ENCODE data around the gene LY6G6C.

Gene LY6G6C

GRCh38 chr6:31705931-31706330, 15.6 kb downstream of the LY6G6C start:
- H3K36me3 ChIP-seq (ENCODE audit: control insufficient read depth in 1 of 2, insufficient read depth in 2 of 2, low read length in 2 of 2): peaks cover 0 to under 1% of the 10 kb centered on the region in 2 donors
- no peak overlapping the region for H3K9ac ChIP-seq (ENCODE audit: low read depth in 1 of 2, low read length in 2 of 2)
- no peak overlapping the region for H3K27ac ChIP-seq (ENCODE audit: low read depth, low read length)

GRCh38 chr6:31702819-31703716, 18.5 kb downstream of the LY6G6C start, which contains the start of gene ABHD16A:
Gene ABHD16A (minus strand): TSS chr6:31703324. CDS start chr6:31703281, 43 bp downstream.
- Histone ChIP-seq H3K9ac (ENCODE audit: low read depth in 1 of 2, low read length in 2 of 2) (peak within 1 kb of the TSS; percentile 89 to 97), H3K27ac (ENCODE audit: low read depth, low read length) (peak within 1 kb of the TSS; percentile 98), H3K4me3 (ENCODE audit: low read depth in 1 of 2, low read length in 2 of 2) (peak within 1 kb of the TSS; percentile 84 to 89), H3K36me3 (ENCODE audit: control insufficient read depth in 1 of 2, insufficient read depth in 2 of 2, low read length in 2 of 2) (peaks cover 0 to 13% of the 10 kb centered on the region in 2 donors), H3K27me3 (ENCODE audit: control insufficient read depth in 1 of 2, insufficient read depth in 2 of 2, low read length in 2 of 2) (no peaks in the 10 kb centered on the region), H3K4me1 (ENCODE audit: control insufficient read depth in 1 of 2, insufficient read depth in 2 of 2, low read length in 2 of 2) (peaks cover 15% of the 10 kb centered on the region in 2 donors), H3K9me3 (ENCODE audit: control insufficient read depth in 1 of 2, low read length in 2 of 2) (no peaks in the 10 kb centered on the region)

More at GRCh38 chr6:31705931-31706330, 15.6 kb downstream of the LY6G6C start:
- Histone ChIP-seq H3K9me3 (ENCODE audit: control insufficient read depth in 1 of 2, low read length in 2 of 2) (no peaks in the 10 kb centered on the region), H3K4me1 (ENCODE audit: control insufficient read depth in 1 of 2, insufficient read depth in 2 of 2, low read length in 2 of 2) (peaks cover 13 to 16% of the 10 kb centered on the region in 2 donors), H3K4me3 (ENCODE audit: low read depth in 1 of 2, low read length in 2 of 2) (no peak overlapping the region), H3K27me3 (ENCODE audit: control insufficient read depth in 1 of 2, insufficient read depth in 2 of 2, low read length in 2 of 2) (no peaks in the 10 kb centered on the region)

- peaks cover 15% of the 10 kb centered on the region in 2 donors for H3K4me1 ChIP-seq (ENCODE audit: control insufficient read depth in 1 of 2, insufficient read depth in 2 of 2, low read length in 2 of 2)
- H3K36me3 ChIP-seq (ENCODE audit: control insufficient read depth in 1 of 2, insufficient read depth in 2 of 2, low read length in 2 of 2): peaks cover 4 to 18% of the 10 kb centered on the region in 2 donors
- peak overlapping the region; percentile 98 for H3K27ac ChIP-seq (ENCODE audit: low read depth, low read length)
- H3K9me3 ChIP-seq (ENCODE audit: control insufficient read depth in 1 of 2, low read length in 2 of 2): no peaks in the 10 kb centered on the region
- peak overlapping the region; percentile 89 to 97 for H3K9ac ChIP-seq (ENCODE audit: low read depth in 1 of 2, low read length in 2 of 2)
- H3K4me3 ChIP-seq (ENCODE audit: low read depth in 1 of 2, low read length in 2 of 2): peak overlapping the region; percentile 84 to 89
- H3K27me3 ChIP-seq (ENCODE audit: control insufficient read depth in 1 of 2, insufficient read depth in 2 of 2, low read length in 2 of 2): no peaks in the 10 kb centered on the region
These were observed 19.1 kb downstream of the LY6G6C start for GRCh38 chr6:31702405-31702818.

- Histone ChIP-seq H3K9ac (ENCODE audit: low read depth in 1 of 2, low read length in 2 of 2) (peak overlapping the region; percentile 89 to 97), H3K27ac (ENCODE audit: low read depth, low read length) (no peak overlapping the region)
These were observed 19.7 kb downstream of the LY6G6C start for GRCh38 chr6:31701666-31702404.

GRCh38 chr6:31700740-31701401, 20.7 kb downstream of the LY6G6C start:
- no peaks in the 10 kb centered on the region for H3K27me3 ChIP-seq (ENCODE audit: control insufficient read depth in 1 of 2, insufficient read depth in 2 of 2, low read length in 2 of 2)
- peaks cover 9 to 33% of the 10 kb centered on the region in 2 donors for H3K36me3 ChIP-seq (ENCODE audit: control insufficient read depth in 1 of 2, insufficient read depth in 2 of 2, low read length in 2 of 2)
- H3K9ac ChIP-seq (ENCODE audit: low read depth in 1 of 2, low read length in 2 of 2): peak overlapping the region in 1 of 2 donors; percentile 15
- no peak overlapping the region for H3K27ac ChIP-seq (ENCODE audit: low read depth, low read length)
- no peaks in the 10 kb centered on the region for H3K9me3 ChIP-seq (ENCODE audit: control insufficient read depth in 1 of 2, low read length in 2 of 2)
- H3K4me3 ChIP-seq (ENCODE audit: low read depth in 1 of 2, low read length in 2 of 2): peak overlapping the region in 1 of 2 donors; percentile 84
- H3K4me1 ChIP-seq (ENCODE audit: control insufficient read depth in 1 of 2, insufficient read depth in 2 of 2, low read length in 2 of 2): peaks cover 15% of the 10 kb centered on the region in 2 donors

More at GRCh38 chr6:31701666-31702404, 19.7 kb downstream of the LY6G6C start:
- H3K36me3 ChIP-seq (ENCODE audit: control insufficient read depth in 1 of 2, insufficient read depth in 2 of 2, low read length in 2 of 2): peaks cover 5 to 24% of the 10 kb centered on the region in 2 donors
- H3K27me3 ChIP-seq (ENCODE audit: control insufficient read depth in 1 of 2, insufficient read depth in 2 of 2, low read length in 2 of 2): no peaks in the 10 kb centered on the region
- peak overlapping the region; percentile 84 to 89 for H3K4me3 ChIP-seq (ENCODE audit: low read depth in 1 of 2, low read length in 2 of 2)
- H3K4me1 ChIP-seq (ENCODE audit: control insufficient read depth in 1 of 2, insufficient read depth in 2 of 2, low read length in 2 of 2): peaks cover 15% of the 10 kb centered on the region in 2 donors
- H3K9me3 ChIP-seq (ENCODE audit: control insufficient read depth in 1 of 2, low read length in 2 of 2): no peaks in the 10 kb centered on the region

DNA sequence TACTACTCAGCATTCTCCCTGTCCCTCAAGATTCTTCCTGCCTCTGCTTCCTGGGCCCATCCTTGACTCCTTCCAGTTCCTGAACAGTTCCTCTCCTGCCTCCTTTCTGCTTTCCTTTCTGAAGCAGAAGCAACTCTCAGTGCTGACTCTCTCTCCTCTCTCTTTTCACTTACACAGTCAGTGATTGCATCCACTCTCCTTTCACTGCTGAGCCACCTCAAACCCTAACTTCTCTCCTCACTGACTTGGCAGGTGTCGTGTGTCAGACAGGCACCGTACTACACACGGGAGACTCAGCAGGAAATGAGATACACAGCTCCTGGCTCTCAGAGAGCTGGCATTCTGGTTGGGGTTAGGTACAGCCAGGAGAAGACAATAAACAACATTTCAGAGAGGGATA, 24.0 kb downstream of the LY6G6C start:
- peaks cover 28 to 62% of the 10 kb centered on the region in 2 donors for H3K36me3 ChIP-seq (ENCODE audit: control insufficient read depth in 1 of 2, insufficient read depth in 2 of 2, low read length in 2 of 2)
- H3K27ac ChIP-seq (ENCODE audit: low read depth, low read length): no peak overlapping the region
- H3K4me1 ChIP-seq (ENCODE audit: control insufficient read depth in 1 of 2, insufficient read depth in 2 of 2, low read length in 2 of 2): peaks cover 15% of the 10 kb centered on the region in 2 donors
- no peak overlapping the region for H3K9ac ChIP-seq (ENCODE audit: low read depth in 1 of 2, low read length in 2 of 2)
- H3K4me3 ChIP-seq (ENCODE audit: low read depth in 1 of 2, low read length in 2 of 2): no peak overlapping the region
- no peaks in the 10 kb centered on the region for H3K9me3 ChIP-seq (ENCODE audit: control insufficient read depth in 1 of 2, low read length in 2 of 2)
- no peaks in the 10 kb centered on the region for H3K27me3 ChIP-seq (ENCODE audit: control insufficient read depth in 1 of 2, insufficient read depth in 2 of 2, low read length in 2 of 2)

- no peak overlapping the region for H3K27ac ChIP-seq (ENCODE audit: low read depth, low read length)
- H3K9ac ChIP-seq (ENCODE audit: low read depth in 1 of 2, low read length in 2 of 2): no peak overlapping the region
- H3K4me3 ChIP-seq (ENCODE audit: low read depth in 1 of 2, low read length in 2 of 2): no peak overlapping the region
- peaks cover 16 to 19% of the 10 kb centered on the region in 2 donors for H3K4me1 ChIP-seq (ENCODE audit: control insufficient read depth in 1 of 2, insufficient read depth in 2 of 2, low read length in 2 of 2)
- no peaks in the 10 kb centered on the region for H3K27me3 ChIP-seq (ENCODE audit: control insufficient read depth in 1 of 2, insufficient read depth in 2 of 2, low read length in 2 of 2)
- peaks cover 55 to 79% of the 10 kb centered on the region in 2 donors for H3K36me3 ChIP-seq (ENCODE audit: control insufficient read depth in 1 of 2, insufficient read depth in 2 of 2, low read length in 2 of 2)
- no peaks in the 10 kb centered on the region for H3K9me3 ChIP-seq (ENCODE audit: control insufficient read depth in 1 of 2, low read length in 2 of 2)
These were observed 28.0 kb downstream of the LY6G6C start for GRCh38 chr6:31693535-31693934.

DNA sequence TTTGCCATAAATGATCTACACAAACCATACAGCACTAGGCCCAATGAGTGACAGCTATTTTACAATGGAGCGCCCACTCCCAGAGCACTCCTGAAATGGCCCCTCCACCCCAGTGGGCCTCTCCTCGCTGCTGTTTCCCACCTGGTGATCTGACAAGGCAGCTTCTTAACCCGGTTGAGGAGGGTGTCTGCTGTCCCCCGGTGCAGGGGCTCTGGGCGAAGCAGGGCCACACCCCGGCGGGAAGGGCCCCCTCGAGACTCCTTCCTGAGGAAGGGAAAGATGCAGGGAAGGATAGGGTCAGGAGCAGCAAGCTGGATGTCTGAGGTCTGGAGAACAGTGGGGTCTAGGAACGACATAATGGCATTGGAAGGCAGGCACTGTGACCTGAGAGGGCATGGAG, 28.7 kb downstream of the LY6G6C start:
- Histone ChIP-seq H3K36me3 (ENCODE audit: control insufficient read depth in 1 of 2, insufficient read depth in 2 of 2, low read length in 2 of 2) (peaks cover 60 to 86% of the 10 kb centered on the region in 2 donors), H3K4me3 (ENCODE audit: low read depth in 1 of 2, low read length in 2 of 2) (no peak overlapping the region), H3K9ac (ENCODE audit: low read depth in 1 of 2, low read length in 2 of 2) (no peak overlapping the region), H3K27me3 (ENCODE audit: control insufficient read depth in 1 of 2, insufficient read depth in 2 of 2, low read length in 2 of 2) (no peaks in the 10 kb centered on the region), H3K9me3 (ENCODE audit: control insufficient read depth in 1 of 2, low read length in 2 of 2) (no peaks in the 10 kb centered on the region), H3K27ac (ENCODE audit: low read depth, low read length) (no peak overlapping the region), H3K4me1 (ENCODE audit: control insufficient read depth in 1 of 2, insufficient read depth in 2 of 2, low read length in 2 of 2) (peaks cover 16 to 19% of the 10 kb centered on the region in 2 donors)

GRCh38 chr6:31692353-31692752, 29.2 kb downstream of the LY6G6C start:
- Histone ChIP-seq H3K27ac (ENCODE audit: low read depth, low read length) (no peak overlapping the region), H3K4me3 (ENCODE audit: low read depth in 1 of 2, low read length in 2 of 2) (no peak overlapping the region), H3K9ac (ENCODE audit: low read depth in 1 of 2, low read length in 2 of 2) (no peak overlapping the region), H3K36me3 (ENCODE audit: control insufficient read depth in 1 of 2, insufficient read depth in 2 of 2, low read length in 2 of 2) (peaks cover 60 to 86% of the 10 kb centered on the region in 2 donors), H3K4me1 (ENCODE audit: control insufficient read depth in 1 of 2, insufficient read depth in 2 of 2, low read length in 2 of 2) (peaks cover 16 to 19% of the 10 kb centered on the region in 2 donors), H3K27me3 (ENCODE audit: control insufficient read depth in 1 of 2, insufficient read depth in 2 of 2, low read length in 2 of 2) (no peaks in the 10 kb centered on the region), H3K9me3 (ENCODE audit: control insufficient read depth in 1 of 2, low read length in 2 of 2) (no peaks in the 10 kb centered on the region)
